Thoracic aorta (tissue), 2 donors: ENCODE measurements around the gene JAM2. TPM values are rescaled to one million over a fixed set of nuclear protein-coding genes. Genes with fewer than 3 reads are reported as not detected.

Experiments
- ATAC-seq: fragments of 150-250 bp; one replicate; pipeline ENCODE4 v1.8.0; 2017; ENCODE audit warnings: low read depth; ENCODE audit not compliant: insufficient number of reproducible peaks, low FRiP score
- DNase-seq: peaks from one replicate; pipeline ENCODE4 v3.0.0-alpha.2; 2020; ENCODE audit warnings: low spot score
- H3K27ac ChIP-seq, 2 donors: fragments of 200-600 bp; sonication (generic); 1 replicate in 1 of 2; 2 replicates in 1 of 2; pipeline ENCODE4 v1.5.1; 2016; ENCODE audit warnings: mild to moderate bottlenecking in 2 of 2, moderate library complexity in 2 of 2
- H3K27me3 ChIP-seq: fragments of 200-600 bp; sonication (generic); replicated peaks from 2 replicates; pipeline ENCODE4 v1.6.0; 2016; ENCODE audit warnings: mild to moderate bottlenecking; ENCODE audit not compliant: insufficient read depth
- H3K36me3 ChIP-seq: fragments of 200-600 bp; sonication (generic); one replicate; pipeline ENCODE4 v1.5.1; 2016
- H3K4me1 ChIP-seq, 2 donors: fragments of 200-600 bp; sonication (generic); 1 replicate in 1 of 2; 2 replicates in 1 of 2; pipeline versions ENCODE4 v1.5.1 to v1.6.0; 2016; ENCODE audit warnings: low read depth in 2 of 2, mild to moderate bottlenecking in 1 of 2; ENCODE audit not compliant: control insufficient read depth in 1 of 2
- H3K4me3 ChIP-seq: fragments of 200-600 bp; sonication (generic); 2 replicates; pipeline ENCODE4 v1.5.1; 2016; ENCODE audit warnings: mild to moderate bottlenecking
- H3K9me3 ChIP-seq: fragments of 200-600 bp; sonication (generic); 2 replicates; pipeline ENCODE4 v1.5.1; 2016
- CTCF ChIP-seq: fragments of 200-600 bp; sonication (generic); IDR thresholded peaks from one replicate; pipeline ENCODE4 v1.5.1; 2019; ENCODE audit warnings: antibody characterized with exemption
- total RNA-seq, 2 donors: library from RNA; depleted of rRNA; stranded (reverse); fragments of >200 nt; gene quantifications; one replicate each; pipeline versions ENCODE4 v1.1.0 to v1.2.3, GENCODE V29; 2016

Gene JAM2
- total RNA-seq, 2 donors from 2014 or later, result 10.2 to 20.9 TPM

DNA sequence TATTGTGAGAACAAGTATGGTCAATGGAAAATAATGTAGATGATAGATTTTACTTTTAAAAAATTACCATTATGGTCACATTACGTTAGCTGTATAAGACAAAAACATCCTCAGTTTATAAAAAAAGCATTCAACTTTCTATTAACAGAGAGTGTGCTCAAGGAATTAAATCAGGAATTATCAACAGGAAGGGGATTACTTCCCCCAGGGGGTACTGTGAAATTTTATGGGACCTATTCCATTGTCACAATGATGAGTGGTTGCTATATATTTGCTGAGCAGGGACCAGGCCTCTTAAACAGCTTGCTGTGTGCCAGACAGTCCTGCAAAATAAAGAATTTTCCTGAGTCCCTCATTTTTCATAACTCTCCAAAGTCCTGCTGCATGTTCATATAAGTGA is 21.2 kb downstream of the JAM2 start:
- no peak overlapping the region for H3K27ac ChIP-seq
- DNase-seq (no peak), ATAC-seq (no peak)
- no peaks in the 10 kb centered on the region for H3K36me3 ChIP-seq
- no peaks in the 10 kb centered on the region for H3K9me3 ChIP-seq
- H3K4me3 ChIP-seq, result no peak overlapping the region
- H3K4me1 ChIP-seq, result no peaks in the 10 kb centered on the region
- TF ChIP-seq CTCF, result no peak
- H3K27me3 ChIP-seq, result no peaks in the 10 kb centered on the region

DNA sequence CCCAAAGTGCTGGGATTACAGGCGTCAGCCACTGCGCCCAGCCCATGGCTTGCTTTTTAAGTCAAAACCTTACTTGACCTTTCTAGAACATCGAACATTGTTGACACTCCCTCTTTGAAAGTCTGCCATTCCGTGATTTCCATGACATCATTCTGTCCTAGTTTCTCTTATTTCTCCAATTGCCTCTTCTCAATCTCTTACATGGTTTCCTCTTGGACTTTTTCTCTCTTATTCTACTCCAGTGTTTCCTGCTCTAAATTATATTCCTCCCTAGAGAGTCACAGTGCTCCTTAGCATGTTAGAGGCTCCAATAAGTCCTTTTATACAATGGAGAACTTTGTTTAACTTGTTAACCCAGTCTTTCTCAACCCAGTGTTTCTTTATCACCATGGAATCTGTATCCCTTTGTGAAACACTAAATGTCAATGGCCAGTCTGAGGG is 25.5 kb downstream of the JAM2 start:
- Histone ChIP-seq H3K4me3 (no peak overlapping the region), H3K27ac (no peak overlapping the region), H3K4me1 (no peaks in the 10 kb centered on the region), H3K9me3 (no peaks in the 10 kb centered on the region), H3K27me3 (no peaks in the 10 kb centered on the region), H3K36me3 (no peaks in the 10 kb centered on the region)
- DNase-seq, result no peak
- TF ChIP-seq CTCF, result no peak
- no peak for ATAC-seq

DNA sequence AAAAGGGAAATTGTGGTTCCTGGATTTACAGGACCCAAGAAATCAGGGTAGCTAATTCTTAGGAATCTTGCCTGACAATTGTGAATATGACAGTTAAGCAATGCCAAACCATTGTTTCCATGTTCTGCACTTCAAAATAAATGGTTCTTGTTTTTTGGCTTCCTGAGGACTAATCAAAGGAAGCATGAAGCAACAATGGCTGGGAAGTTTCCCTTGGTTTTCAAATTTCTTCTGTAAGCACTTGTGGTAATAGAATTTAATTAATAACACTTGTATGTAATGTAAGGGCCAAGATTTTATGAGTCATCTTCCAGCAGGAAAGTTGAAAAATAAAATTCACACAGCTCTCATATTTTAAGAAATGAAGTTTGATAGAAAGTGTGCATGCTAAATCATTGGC is 31.7 kb downstream of the JAM2 start:
- TF ChIP-seq CTCF, result no peak
- Histone ChIP-seq H3K9me3 (no peaks in the 10 kb centered on the region), H3K4me1 (no peaks in the 10 kb centered on the region), H3K36me3 (no peaks in the 10 kb centered on the region), H3K27ac (no peak overlapping the region), H3K4me3 (no peak overlapping the region), H3K27me3 (no peaks in the 10 kb centered on the region)
- DNase-seq (no peak), ATAC-seq (no peak)

DNA sequence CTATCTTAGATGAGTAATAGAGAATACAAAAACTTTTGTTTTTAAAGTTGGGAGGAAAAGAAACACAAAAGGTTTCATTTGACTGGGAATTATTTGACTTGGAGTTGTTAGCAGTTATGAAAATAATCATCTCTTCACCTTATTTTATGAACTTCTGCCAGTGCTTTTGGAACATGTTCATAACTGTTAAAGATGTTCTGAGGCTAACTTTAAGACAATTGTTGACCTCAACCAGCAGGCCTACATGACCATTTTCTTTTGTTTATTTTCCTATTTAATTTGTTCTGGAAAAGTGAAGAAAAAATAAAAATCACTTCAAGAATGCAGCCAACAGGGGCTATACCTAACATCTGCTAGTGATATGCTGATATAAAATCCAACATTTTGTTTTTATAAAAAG is 37.4 kb downstream of the JAM2 start:
- ATAC-seq (no peak), DNase-seq (no peak)
- Histone ChIP-seq H3K27me3 (no peaks in the 10 kb centered on the region), H3K4me3 (no peak overlapping the region), H3K27ac (no peak overlapping the region), H3K36me3 (no peaks in the 10 kb centered on the region), H3K9me3 (no peaks in the 10 kb centered on the region), H3K4me1 (no peaks in the 10 kb centered on the region)
- TF ChIP-seq CTCF, result no peak

DNA sequence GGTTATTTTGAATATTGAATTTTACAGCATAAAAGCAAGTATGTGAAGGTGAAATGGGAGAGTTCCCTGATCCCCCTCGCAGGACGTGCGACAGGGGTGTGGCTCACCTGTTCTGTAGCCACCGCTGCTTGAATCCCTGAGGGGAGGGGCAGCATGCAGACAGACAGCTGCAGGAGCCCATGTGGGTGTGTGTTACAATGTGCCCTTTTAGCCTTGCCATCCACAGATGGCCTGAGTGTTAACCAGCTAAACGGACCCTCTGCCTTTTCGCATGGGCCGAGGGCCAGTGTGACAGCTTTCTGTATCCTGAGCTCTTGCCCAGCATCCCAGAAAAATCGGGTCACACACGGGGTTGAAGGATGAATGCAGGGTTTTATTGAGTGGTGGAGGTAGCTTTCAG is 43.3 kb downstream of the JAM2 start:
- ATAC-seq (no peak), DNase-seq (no peak)
- no peak overlapping the region for H3K4me3 ChIP-seq
- no peaks in the 10 kb centered on the region for H3K9me3 ChIP-seq
- no peak for TF ChIP-seq CTCF
- no peaks in the 10 kb centered on the region for H3K27me3 ChIP-seq
- no peak overlapping the region for H3K27ac ChIP-seq
- no peaks in the 10 kb centered on the region for H3K36me3 ChIP-seq
- no peaks in the 10 kb centered on the region for H3K4me1 ChIP-seq
